ACC112 (cell line): Measurements from ENCODE around the gene STK17A.
"Not testable (repeated sequence)": the region's sequence is repeated elsewhere in the genome, so short reads cannot be mapped to it uniquely, and the experiment has no call there.

Experiments
- H2AFZ ChIP-seq: fragments of 200-600 bp; sonication (generic); one replicate; pipeline ENCODE4 v1.6.0; 2017; ENCODE audit warnings: antibody characterized with exemption, low read length; ENCODE audit not compliant: unreplicated experiment
- H3K27ac ChIP-seq: fragments of 200-600 bp; sonication (generic); 2 replicates; pipeline ENCODE4 v1.5.1; 2014; ENCODE audit warnings: low read depth, mild to moderate bottlenecking, antibody characterized with exemption, low read length, moderate library complexity
- H3K27me3 ChIP-seq: fragments of 200-600 bp; sonication (generic); 2 replicates; pipeline ENCODE4 v1.6.1; 2014; ENCODE audit warnings: mild to moderate bottlenecking, antibody characterized with exemption, low read length, moderate library complexity, mixed read lengths; ENCODE audit not compliant: insufficient read depth
- H3K36me3 ChIP-seq: fragments of 200-600 bp; sonication (generic); 2 replicates; pipeline ENCODE4 v1.6.1; 2016; ENCODE audit warnings: mild to moderate bottlenecking, antibody characterized with exemption, low read length, moderate library complexity, mixed read lengths; ENCODE audit not compliant: insufficient read depth
- H3K4me1 ChIP-seq: fragments of 200-600 bp; sonication (generic); one replicate; pipeline ENCODE4 v1.6.1; 2016; ENCODE audit warnings: low read length, mixed read lengths; ENCODE audit not compliant: insufficient read depth, unreplicated experiment, control insufficient read depth
- H3K4me3 ChIP-seq: fragments of 200-600 bp; sonication (generic); 2 replicates; pipeline ENCODE4 v1.5.1; 2014; ENCODE audit warnings: mild to moderate bottlenecking, low read depth, low read length
- H3K79me2 ChIP-seq: fragments of 200-600 bp; sonication (generic); one replicate; pipeline ENCODE4 v1.6.0; 2016; ENCODE audit warnings: low read length; ENCODE audit not compliant: control insufficient read depth, unreplicated experiment, insufficient read depth

STK17A gene

GRCh38 chr7:43568529-43568928 lies 14.4 kb upstream of the STK17A start:
- H3K4me3 ChIP-seq: no peak overlapping the region
- H3K4me1 ChIP-seq: peaks cover 31% of the 10 kb centered on the region
- no peak overlapping the region for H2AFZ ChIP-seq
- H3K36me3 ChIP-seq: no peaks in the 10 kb centered on the region
- no peaks in the 10 kb centered on the region for H3K27me3 ChIP-seq
- no peaks in the 10 kb centered on the region for H3K79me2 ChIP-seq
- peak overlapping the region; percentile 89 for H3K27ac ChIP-seq

GRCh38 chr7:43569424-43569823 lies 13.5 kb upstream of the STK17A start:
- H3K79me2 ChIP-seq: no peaks in the 10 kb centered on the region
- no peak overlapping the region for H3K4me3 ChIP-seq
- no peaks in the 10 kb centered on the region for H3K27me3 ChIP-seq
- peak overlapping the region; percentile 61 for H2AFZ ChIP-seq
- peaks cover 31% of the 10 kb centered on the region for H3K4me1 ChIP-seq
- H3K36me3 ChIP-seq: no peaks in the 10 kb centered on the region
- H3K27ac ChIP-seq: peak overlapping the region; percentile 89

- no peaks in the 10 kb centered on the region for H3K36me3 ChIP-seq
- peaks cover 31% of the 10 kb centered on the region for H3K4me1 ChIP-seq
Observed at GRCh38 chr7:43570688-43571365, 12.1 kb upstream of the STK17A start.

GRCh38 chr7:43572516-43573049 lies 10.3 kb upstream of the STK17A start:
- H3K4me3 ChIP-seq: no peak overlapping the region
- no peaks in the 10 kb centered on the region for H3K36me3 ChIP-seq
- H3K27ac ChIP-seq: peak overlapping the region; percentile 98
- H3K27me3 ChIP-seq: no peaks in the 10 kb centered on the region
- H3K79me2 ChIP-seq: no peaks in the 10 kb centered on the region
- peaks cover 31% of the 10 kb centered on the region for H3K4me1 ChIP-seq
- H2AFZ ChIP-seq: peak overlapping the region; percentile 7

More at GRCh38 chr7:43570688-43571365, 12.1 kb upstream of the STK17A start:
- Histone ChIP-seq H3K4me3 (no peak overlapping the region), H3K27me3 (no peaks in the 10 kb centered on the region), H3K79me2 (no peaks in the 10 kb centered on the region), H3K27ac (peak overlapping the region; percentile 89), H2AFZ (no peak overlapping the region)

- H3K4me3 ChIP-seq, H3K36me3 ChIP-seq, H3K79me2 ChIP-seq, H2AFZ ChIP-seq, H3K27me3 ChIP-seq: not testable (repeated sequence)
- H3K27ac ChIP-seq: peak overlapping the region; percentile 98; the same call in 1 of the 2 replicates
- H3K4me1 ChIP-seq: peaks cover 24% of the 10 kb centered on the region
Observed at GRCh38 chr7:43573832-43574231, 9.1 kb upstream of the STK17A start.

GRCh38 chr7:43575506-43575905 lies 7.4 kb upstream of the STK17A start:
- Histone ChIP-seq H3K79me2 (no peaks in the 10 kb centered on the region), H3K27ac (no peak overlapping the region), H3K4me3 (no peak overlapping the region), H2AFZ (no peak overlapping the region), H3K27me3 (no peaks in the 10 kb centered on the region), H3K4me1 (peaks cover 10% of the 10 kb centered on the region), H3K36me3 (no peaks in the 10 kb centered on the region)

- H3K4me1 ChIP-seq: peaks cover 6% of the 10 kb centered on the region
- no peak overlapping the region for H2AFZ ChIP-seq
Observed at GRCh38 chr7:43576241-43576640, 6.7 kb upstream of the STK17A start.

GRCh38 chr7:43577485-43577951 lies 5.4 kb upstream of the STK17A start:
- Histone ChIP-seq H3K27ac (no peak overlapping the region), H3K4me1 (peaks cover 6% of the 10 kb centered on the region), H3K4me3 (no peak overlapping the region), H3K36me3 (no peaks in the 10 kb centered on the region), H3K27me3 (no peaks in the 10 kb centered on the region; the same call in 1 of the 2 replicates), H2AFZ (no peak overlapping the region), H3K79me2 (no peaks in the 10 kb centered on the region)

More at GRCh38 chr7:43576241-43576640, 6.7 kb upstream of the STK17A start:
- Histone ChIP-seq H3K27ac (no peak overlapping the region), H3K36me3 (no peaks in the 10 kb centered on the region), H3K27me3 (no peaks in the 10 kb centered on the region; the same call in 1 of the 2 replicates), H3K79me2 (no peaks in the 10 kb centered on the region), H3K4me3 (no peak overlapping the region)

GRCh38 chr7:43583424-43584194 lies 701 bp downstream of the STK17A start:
- peaks cover 56% of the 10 kb centered on the region for H3K79me2 ChIP-seq
- no peaks in the 10 kb centered on the region for H3K36me3 ChIP-seq
- peaks cover 25% of the 10 kb centered on the region for H3K4me1 ChIP-seq
- no peak overlapping the region for H2AFZ ChIP-seq
- H3K4me3 ChIP-seq: peak overlapping the region; percentile 87
- H3K27me3 ChIP-seq: no peaks in the 10 kb centered on the region; the same call in 1 of the 2 replicates
- H3K27ac ChIP-seq: peak overlapping the region; percentile 70

GRCh38 chr7:43584195-43584586 lies 1.3 kb downstream of the STK17A start:
- H2AFZ ChIP-seq: no peak overlapping the region
- peak overlapping the region; percentile 70 for H3K27ac ChIP-seq
- no peaks in the 10 kb centered on the region for H3K36me3 ChIP-seq
- peak overlapping the region; percentile 87 for H3K4me3 ChIP-seq
- H3K4me1 ChIP-seq: peaks cover 25% of the 10 kb centered on the region
- H3K79me2 ChIP-seq: peaks cover 62% of the 10 kb centered on the region
- H3K27me3 ChIP-seq: no peaks in the 10 kb centered on the region; the same call in 1 of the 2 replicates
